NCI-H526 (cell line): ENCODE data around the gene DNAH8.
A peak's percentile ranks its signal among the peaks of the same experiment; 100 is the strongest.

Experiments used
- DNase-seq, 2 experiments: peaks; one replicate each; lab custom pipeline; 2025; lab: John Stamatoyannopoulos, UW

The DNAH8 gene

DNA sequence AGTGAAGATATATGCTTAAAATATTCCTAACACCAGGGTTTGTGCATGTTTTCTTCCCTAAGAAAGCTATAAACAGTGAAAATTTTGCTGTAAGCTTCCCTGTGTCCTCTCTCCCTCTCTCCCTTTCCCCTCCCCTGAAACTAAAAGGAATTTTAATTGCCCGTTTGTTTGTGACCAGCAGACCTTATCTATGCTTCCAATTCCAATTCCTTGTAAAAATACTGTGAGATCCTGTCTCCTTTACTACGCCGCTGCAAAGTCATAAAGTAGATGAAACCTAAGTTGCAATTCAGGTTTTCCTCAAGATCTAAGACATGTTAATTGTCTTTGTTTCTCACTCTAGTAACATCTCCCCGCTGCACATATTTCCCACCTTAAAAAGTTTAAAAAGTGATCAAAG lies 82.3 kb downstream of the DNAH8 start:
- DNase-seq: no peak

DNA sequence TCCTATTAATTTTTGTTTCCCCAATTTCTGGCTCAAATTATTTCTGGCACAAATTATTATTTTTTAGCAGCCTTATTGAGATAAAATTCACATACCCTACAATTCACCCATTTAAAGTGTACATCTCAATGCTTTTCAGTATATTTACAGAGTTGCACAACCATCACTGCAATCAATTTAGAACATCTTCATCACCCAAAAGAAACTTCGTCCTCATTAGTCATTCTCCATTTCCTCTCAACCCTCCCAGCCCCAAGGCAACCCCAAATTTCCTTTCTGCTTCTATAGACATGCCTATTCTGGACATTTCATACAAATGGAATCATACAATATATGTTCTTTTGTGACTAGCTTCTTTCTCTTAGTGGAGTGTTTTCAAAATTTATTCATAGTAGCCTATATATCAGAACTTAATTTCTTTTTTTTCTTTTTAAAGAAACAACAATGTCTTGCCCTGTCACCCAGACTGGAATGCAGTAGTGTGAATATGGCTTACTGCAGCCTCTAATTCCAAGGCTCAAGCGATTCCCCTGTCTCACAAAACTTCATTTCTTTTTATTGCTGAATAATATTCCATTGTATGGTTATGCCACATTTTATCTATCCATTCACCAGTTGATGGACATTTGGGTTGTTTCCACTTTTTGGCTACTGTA lies 84.5 kb downstream of the DNAH8 start:
- DNase-seq: no peak

DNA sequence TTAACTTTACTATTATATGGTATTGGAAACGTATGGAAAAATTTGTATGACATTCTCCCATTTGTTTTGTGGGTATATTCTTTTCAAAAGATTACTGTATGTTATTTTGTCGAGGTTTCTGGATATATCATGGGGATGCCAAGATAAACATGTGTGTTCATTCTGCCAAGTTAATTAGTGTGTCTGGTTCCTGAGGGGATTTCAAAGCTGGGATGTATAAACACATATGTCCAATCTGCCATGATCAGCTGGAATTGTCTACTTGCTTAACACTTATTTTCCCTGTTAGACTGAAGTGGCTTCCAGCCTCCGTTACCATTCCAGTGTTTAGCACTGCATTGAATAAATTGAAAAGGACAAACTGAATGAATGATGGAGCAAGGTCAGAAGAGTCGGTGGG lies 86.2 kb downstream of the DNAH8 start:
- DNase-seq: no peak

DNA sequence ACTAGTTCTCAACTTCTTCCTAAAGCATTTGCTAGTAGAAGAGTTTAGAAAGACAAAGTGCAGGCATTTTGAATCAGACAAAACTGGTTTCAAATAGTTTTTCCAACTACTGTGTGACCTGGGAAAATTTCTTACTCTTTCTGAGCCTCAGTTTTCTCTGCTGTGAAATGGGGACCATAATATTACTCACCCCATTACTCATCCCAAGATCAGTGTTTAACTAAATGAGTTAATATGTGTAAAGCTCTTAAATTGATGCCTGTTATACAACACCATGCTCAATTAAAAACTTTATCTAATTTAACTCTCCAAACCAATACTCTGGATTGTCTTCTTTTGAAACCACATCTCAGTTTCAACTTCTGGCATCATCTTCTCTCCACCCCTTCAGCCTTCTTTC lies 87.4 kb downstream of the DNAH8 start:
- DNase-seq: no peak

DNA sequence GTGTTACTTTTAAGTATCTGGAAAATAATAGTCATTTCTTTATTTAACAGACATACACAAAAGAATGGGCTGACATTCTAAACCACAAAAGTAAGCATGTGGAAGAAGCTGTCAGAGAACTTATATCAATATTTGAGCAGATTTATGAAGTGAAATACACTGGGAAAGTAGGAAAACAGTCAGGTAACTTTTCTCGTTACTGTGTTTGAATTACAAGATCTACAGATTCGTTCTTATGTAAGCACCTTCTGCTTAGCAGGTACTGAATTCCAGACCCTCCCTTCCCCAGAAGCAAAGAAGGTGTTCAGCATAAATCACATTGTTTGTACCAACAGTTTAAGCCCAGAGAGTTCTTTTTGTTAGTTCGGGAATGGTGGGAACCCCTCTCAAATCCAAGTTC lies 88.0 kb downstream of the DNAH8 start:
- no peak for DNase-seq

DNA sequence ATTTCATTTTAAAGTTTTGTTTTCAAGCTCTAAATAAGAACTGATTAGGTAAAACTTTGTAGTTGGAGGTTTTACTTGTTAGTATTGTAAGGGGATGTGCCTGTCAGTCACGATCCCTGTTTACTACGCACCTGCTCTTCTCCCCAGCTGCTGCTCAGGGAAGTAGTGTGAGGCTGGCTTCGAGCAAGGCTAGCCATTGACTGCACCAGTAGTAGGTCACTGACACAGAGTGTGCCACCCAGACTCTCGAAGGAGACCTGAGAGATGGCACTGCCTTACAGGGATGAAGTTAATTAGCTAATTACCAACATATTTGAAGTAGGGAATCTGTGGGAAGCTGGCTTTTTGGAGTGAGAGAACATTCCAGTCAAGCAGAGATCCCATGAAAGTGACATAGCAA lies 89.2 kb downstream of the DNAH8 start:
- peak in 1 of 2 experiments; percentile 11 for DNase-seq

DNA sequence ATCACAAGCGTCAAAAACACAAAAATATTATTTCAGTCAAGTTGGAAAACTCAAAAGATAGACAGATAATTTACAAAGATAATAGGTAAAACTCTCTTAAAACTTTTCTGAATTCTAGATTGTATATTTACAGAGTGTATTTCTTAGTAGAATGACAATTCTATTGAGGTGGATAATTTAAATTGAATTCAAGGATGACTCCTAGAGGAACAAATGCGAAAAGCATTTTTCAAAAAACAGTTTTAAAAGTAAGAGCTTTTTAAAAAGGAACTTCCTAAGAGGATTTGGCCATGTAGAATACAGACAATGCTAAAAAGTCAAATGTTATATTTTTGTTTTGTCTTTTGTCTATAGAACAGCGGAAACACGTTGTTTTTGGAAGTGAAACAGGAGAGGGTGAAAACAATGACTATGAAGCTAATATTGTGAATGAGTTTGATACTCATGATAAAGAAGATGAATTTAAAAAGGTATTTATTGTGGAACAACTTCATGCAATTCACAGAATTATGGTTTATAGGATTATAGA lies 90.1 kb downstream of the DNAH8 start:
- DNase-seq: no peak

DNA sequence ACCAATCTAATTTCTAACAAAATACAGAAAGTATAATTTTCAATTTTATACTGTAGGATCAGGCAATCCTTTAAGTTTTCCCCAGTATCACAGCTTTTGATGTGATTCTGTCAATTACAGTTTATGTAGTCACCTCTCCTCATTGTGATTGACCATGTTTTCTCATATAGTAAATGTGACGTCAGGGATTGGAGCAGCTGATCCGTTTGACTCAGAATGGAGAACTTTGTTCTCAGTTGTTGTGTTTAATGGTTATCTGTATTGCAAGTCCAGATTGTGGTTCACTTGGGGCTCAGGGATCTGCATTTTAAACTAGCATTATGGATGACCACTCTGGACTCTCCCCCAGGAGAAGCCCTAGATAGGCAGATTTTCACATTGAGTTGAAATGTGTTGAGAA lies 90.6 kb downstream of the DNAH8 start:
- no peak for DNase-seq

DNA sequence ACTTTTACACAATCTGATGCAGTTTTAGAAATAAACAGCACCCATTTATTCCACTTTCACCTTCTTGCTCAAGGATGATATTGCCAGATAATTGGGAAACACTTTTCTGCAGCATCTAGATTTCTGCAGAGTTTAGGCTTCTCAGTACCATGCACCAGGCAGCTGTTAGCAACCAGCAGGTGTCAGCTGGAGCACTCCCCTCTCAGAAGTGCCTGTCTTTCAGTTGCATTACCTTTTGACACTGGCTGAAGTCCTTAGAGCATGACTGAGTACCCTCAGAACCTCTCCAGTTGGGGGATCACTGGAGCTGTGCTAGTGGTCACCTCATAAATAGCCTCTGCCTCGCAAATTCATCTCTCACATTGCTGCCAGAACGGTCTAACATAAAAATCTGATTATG lies 91.2 kb downstream of the DNAH8 start:
- no peak for DNase-seq

DNA sequence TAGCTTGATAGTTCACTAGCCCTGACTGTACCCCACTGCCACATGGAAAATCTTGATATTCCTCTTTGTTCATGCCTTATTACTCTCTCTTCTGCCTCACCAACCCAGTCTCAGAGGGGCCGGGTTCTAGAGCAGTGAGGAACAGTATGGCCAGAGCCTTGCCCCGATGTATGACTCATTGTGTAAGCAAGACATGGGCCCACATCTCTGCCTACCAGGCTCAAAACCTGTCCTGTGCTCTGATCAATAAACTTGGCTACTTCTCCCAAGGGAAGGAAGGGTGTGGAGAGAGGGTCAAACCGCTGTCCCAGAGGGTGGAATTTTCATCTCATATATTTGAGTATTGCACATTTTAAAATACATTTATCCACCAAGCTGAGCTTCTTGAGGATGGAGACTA lies 91.7 kb downstream of the DNAH8 start:
- DNase-seq: no peak

DNA sequence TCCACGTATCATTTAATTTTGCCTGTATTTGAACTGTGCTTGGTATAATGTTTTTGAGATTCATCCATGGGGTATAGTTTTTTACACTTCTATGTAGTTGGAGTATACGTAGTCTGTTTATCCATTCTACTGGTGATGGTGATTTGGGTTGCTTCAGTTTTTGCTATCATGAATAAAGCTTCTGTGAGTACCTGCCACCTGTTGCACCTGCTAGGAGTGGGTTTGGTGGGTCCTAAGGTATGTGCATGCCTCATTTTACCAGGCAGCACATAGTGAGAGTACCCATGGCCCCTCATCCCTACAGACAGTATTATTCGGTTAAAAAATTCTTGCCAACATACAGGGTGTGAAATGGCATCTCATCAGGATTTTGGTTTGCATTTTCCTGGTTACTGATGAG lies 92.9 kb downstream of the DNAH8 start:
- DNase-seq: no peak

DNA sequence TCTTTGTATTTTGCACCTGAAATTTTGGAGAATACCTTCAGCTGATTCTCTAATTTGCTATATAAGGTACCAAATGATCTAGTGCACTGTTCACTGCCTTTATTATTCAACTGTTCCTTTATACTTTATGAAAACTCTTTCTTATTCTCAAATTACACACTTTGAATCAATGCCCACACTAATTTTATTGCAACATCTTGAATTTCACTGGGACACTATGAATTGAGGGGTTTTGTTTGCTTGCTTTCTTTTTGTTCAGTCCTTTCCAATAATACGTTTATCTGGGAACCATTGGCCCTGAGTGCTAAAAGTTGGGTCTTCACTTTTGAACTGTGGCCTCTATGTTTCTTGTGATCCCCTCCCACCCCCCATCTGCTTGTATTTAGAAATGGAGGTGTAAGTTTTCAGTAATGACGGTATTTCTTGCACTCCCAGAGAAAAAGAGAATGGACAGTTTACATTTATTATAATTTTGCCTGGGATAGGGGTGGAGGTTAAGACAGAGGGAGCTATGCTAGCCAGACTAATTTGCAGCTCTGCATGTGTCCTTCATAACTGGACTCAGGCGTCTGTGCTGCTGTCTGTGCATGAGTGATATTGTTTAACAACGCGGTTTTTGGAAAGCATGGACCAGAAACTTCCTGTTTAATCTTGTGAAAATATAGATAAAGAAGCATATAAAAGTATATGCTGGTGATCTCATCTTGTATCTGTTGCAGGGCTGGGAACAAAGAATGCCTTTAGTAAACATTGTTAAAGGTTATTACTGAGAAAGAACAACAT lies 98.1 kb downstream of the DNAH8 start:
- no peak for DNase-seq

DNA sequence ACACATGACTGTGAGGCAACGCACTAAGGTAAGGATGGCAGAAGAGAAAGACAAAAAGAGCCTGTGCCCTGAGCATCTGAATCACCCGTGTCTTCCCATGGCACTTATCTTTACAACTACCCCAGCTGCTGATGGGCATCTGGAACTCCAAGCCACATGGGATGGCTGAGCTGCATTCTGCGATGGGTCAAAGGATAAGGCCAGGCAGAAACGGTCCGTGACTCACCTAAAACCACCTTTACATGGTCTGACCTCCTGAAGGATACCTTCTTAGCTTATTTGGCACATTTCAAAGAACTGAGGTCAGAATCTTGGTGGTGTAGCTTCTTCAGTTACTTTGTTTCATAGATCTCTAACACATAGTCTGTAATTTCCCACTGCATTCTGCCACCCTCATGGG lies 99.7 kb downstream of the DNAH8 start:
- no peak for DNase-seq

DNA sequence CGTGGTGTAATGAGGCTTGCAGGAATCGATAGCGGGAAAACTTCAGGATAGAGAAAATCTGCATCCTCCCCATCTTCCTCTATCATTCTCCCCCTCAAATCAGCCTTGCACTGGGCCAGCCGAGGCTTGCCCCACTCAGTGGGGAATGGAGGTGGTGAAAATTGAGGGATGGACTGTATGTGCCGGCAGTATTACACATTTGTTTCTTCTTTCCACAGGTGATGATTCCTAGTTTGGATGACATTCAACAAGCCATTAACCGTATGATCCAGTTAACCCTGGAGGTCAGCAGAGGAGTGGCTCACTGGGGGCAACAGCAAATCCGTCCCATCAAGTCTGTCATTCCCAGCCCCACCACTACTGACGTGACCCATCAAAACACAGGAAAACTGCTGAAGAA lies 100.1 kb downstream of the DNAH8 start:
- no peak for DNase-seq

DNA sequence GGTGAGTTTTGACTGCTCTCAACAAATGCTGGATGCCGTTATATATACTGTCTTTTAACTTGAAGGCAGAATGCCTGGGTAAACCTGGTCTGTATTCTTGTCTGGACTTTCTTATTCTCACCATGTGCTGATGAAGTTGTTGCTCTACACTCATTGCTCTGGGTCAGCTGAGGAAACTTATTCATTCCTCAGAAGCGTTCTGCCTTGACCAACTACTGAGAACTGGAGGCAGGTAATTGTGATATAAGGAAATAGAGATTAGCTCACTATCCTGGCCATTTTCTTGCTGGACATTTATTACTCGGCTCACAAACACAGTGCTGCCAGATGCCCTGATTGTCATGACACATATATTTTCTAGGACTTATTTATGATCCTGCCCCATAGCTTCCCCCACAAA lies 103.6 kb downstream of the DNAH8 start:
- no peak for DNase-seq

DNA sequence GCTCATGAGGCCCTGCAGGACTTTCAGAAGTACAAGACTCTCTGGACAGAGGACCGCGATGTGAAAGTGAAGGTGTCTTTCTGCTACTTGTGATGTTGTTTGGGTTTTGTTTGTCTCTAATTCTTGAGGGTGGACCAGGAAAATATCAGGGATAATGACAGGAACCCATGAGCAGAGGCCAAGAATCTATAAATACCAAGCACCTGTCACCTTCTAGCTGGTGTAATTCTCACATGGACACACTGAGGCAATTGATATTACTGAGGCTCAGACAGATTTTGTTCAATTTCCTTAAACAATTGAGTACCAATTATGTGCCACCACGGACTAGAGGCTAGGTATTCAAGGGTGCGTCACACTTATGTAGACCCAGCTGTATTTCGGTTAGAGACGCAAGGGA lies 107.9 kb downstream of the DNAH8 start:
- no peak for DNase-seq

DNA sequence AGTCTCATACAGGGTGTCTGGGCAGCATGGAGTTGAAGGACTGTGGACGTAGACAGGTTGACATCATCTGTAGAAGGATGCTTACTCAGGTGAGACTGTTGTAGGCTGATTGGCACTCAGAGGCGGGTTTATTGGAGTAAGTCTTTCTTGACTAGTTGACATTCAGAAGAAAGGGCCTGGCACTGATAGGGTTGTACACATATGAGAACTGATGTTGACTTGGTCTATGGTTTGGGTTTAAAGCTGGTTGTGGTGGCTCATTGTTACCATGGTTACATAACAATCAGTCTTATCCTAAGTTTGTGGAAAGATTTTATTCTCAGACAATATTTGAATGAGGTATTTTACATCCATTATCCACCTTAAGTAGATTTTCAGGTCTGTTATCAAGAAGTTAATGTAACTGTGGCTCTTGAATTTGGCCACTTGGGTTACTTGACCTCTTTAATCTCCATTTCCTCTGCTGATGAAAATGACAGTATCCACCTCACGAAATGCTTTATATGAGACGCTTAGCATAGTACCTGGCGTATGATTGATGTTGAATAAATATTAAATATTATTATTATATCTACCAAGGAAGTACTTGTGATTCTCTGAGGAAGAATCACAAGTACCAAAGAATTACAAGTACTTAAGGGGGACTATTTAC lies 109.3 kb downstream of the DNAH8 start:
- DNase-seq: no peak

DNA sequence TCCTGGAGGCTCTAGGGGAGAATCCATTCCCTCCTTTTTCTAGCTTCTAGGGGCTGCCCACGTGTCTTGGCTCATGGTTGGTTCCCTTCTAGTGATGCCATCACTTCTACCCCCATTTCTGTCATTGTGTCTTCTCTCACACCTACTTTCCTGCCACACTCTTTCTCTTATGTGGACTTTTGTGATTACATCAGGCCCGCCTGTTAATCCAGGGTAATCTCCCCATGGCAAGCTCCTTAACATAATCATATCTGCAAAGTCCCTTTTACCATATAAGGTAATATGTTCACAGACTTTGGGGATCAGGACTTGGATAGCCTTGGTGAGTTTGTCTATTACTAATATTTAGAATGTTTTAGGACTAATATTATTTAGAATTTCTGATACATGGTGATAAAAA lies 111.9 kb downstream of the DNAH8 start:
- DNase-seq: no peak

DNA sequence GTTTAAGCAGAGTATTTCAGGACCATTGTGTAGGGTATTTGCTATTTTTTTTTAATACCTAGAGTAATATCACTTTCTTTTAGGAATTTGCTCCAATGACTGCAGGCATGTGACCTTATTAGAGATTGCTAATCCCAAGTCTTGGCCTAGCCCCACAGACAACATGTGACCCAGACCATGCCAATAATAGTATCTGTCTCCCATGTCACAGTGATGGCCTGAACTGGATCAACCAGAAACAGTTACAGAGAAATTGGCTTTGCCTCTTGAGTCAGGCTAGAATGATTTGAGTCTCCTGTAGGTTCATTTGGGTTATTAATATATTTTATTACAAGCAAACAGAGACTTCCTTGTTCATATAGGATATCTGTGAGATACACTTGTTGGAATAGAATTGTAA lies 116.8 kb downstream of the DNAH8 start:
- no peak for DNase-seq

DNA sequence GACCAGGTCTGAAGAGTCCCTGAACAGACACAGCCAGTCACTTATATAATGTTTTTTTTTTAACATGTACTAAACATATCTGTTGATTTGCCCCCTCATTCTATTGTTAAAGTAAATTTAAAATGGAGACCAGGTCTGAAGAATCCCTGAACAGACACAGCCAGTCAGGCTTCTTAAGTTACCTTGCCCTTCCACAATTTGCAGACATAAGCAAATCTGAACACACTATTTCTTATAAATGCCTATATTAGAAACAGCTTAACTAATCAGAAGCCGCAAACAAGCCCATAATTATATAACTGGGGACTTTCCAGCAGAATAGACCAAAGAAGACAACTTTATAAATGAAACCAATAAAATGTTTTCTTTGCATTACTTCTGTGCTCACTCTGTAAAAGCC lies 118.2 kb downstream of the DNAH8 start:
- no peak for DNase-seq

DNA sequence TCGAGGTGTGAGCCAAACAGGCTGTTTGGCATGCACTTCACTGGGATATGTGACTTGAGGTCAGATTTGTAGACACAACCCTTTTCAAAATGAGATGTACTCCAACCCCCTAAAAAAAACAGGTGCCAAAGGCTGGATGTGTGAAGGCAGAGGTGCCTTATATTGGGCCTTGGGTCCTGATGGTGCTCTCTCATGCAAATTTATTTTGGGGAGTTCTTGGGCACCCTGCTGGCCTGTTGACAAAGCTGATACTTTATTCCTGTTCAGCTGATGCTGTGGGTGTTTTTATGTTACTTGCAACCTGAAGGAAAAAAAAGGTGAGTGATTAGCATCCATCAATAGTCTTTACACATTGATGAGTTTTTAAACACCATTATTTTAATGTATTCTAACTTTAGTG lies 121.5 kb downstream of the DNAH8 start:
- DNase-seq: no peak

DNA sequence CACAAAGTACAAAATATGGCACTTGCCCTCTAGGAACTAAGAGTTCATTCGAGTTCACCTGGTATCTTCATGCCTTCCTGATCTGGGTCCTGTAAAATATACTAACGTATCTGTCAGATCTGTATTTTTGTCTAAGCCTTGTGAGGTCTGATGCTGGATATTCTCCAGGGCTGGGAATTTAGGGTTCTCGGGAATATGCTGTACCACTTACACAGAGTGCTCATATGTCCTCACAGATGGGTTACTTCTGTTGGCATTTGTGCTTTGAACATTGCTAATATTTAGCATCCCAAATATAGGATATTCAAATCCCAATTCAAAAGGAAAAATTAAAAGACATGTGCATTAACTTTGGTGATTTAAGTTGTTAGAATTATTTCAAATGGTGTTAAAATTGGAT lies 122.0 kb downstream of the DNAH8 start:
- no peak for DNase-seq

DNA sequence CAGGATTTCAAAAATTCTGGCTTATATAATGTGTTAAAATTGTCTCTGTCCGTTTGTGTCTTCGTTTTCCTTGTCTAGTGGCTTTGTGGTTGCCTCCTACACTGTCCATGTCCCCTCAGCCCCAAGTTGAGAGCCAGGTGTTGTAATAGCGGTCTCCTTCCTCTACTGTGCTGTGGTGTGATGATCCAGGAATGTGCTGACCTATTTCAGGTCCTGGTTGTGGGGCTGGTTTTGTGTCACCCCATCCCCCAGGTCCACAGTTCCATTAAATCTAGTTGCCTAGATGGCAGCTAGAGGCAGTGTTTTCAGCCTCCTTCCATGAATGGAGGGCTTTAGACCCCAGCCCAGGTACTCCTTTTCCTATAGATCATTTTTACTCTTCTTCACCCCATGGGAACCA lies 128.7 kb downstream of the DNAH8 start:
- no peak for DNase-seq
